Cortex of kidney (tissue), 1 donor: ENCODE measurements around the gene ZNF76.
A peak's percentile ranks its signal among the peaks of the same experiment; 100 is the strongest.
"Not testable (repeated sequence)": the region's sequence is repeated elsewhere in the genome, so short reads cannot be mapped to it uniquely, and the experiment has no call there.

Source experiments
- DNase-seq: peaks from one replicate; lab custom pipeline; 2025; lab: John Stamatoyannopoulos, UW

ZNF76 gene

GRCh38 chr6:35330541-35331119, 71.1 kb downstream of the ZNF76 start:
- no peak for DNase-seq

GRCh38 chr6:35332074-35332887, 72.7 kb downstream of the ZNF76 start:
- DNase-seq: not testable (repeated sequence)

GRCh38 chr6:35341557-35341956, 82.0 kb downstream of the ZNF76 start:
- no peak for DNase-seq

- peak; percentile 93 for DNase-seq
These were observed 82.9 kb downstream of the ZNF76 start, which contains the start of gene PPARD for GRCh38 chr6:35342258-35343091. Gene PPARD, plus strand, starts transcription at chr6:35342558. Its CDS starts 68,530 bp downstream, at chr6:35411088.

- no peak for DNase-seq
These were observed 83.7 kb downstream of the ZNF76 start for GRCh38 chr6:35343092-35343834.

- DNase-seq: no peak
These were observed 84.5 kb downstream of the ZNF76 start for GRCh38 chr6:35343835-35344550.
